ENCODE measurements around the gene TMEM52B.

TMEM52B gene

DNA sequence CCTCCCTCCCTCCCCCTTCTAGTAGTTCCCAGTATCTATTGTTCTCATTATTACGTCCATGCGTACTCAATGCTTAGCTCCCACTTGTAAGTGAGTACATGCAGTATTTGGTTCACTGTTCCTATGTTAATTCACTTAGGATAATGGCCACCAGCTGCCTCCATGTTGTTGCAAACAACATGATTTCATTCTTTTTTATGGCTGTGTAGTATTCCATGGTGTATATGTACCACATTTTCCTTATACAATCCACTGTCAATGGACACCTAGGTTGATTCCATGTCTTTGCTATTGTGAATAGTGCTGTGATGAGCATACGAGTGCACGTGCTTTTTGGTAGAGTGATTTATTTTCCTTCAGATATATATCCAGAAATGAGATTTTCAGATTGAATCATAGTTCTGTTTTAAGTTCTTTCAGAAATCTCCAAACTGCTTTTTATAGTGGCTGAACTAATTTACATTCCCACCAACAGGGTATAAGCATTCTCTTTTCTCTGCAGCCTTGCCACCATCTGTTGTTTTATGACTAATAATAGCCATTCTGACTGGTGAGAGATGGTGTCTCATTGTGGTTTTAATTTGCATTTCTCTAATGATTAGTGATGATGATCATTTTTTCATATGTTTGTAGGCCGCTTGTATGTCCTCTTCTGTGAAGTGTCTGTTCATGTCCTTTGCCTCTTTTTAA is 31.0 kb upstream of the TMEM52B start:
- FAIRE-seq (peak; percentile 80), DNase-seq (ENCODE audit: insufficient read length, low spot score) (no peak)
- TF ChIP-seq SPI1 (IDR thresholded peaks at IDR 0.05; ENCODE audit: low read depth, low read length) = no peak
- no peak for TF ChIP-seq POU2F2 (IDR thresholded peaks at IDR 0.05; ENCODE audit: low read depth, low read length)
- TF ChIP-seq POLR2A (IDR thresholded peaks at IDR 0.05; ENCODE audit: low read depth, low read length) = no peak
- no peak for TF ChIP-seq POLR2AphosphoS5 (IDR thresholded peaks at IDR 0.05; ENCODE audit: low read depth, low read length)
- TF ChIP-seq TAF1 (IDR thresholded peaks at IDR 0.05; ENCODE audit: low read depth, low read length) = no peak

DNA sequence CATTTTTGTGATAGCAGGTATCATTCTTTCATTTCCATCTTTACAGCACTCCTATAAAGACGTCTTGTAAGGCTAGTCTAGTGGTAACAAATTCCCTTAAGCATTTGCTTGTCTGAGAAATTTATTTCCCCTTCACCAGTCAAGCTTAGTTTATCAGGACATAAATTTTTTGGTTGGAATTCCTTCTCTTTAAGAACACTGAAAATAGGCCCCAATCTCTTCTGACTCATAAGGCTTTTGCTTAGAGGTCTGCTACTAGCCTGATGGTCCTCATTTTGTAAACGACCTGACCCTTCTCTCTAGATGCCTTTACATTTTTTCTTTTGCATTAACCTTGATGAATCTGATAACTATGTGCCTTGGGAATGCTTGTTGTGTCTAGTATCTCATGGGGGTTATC is 27.2 kb upstream of the TMEM52B start:
- no peak for TF ChIP-seq POU2F2 (IDR thresholded peaks at IDR 0.05; ENCODE audit: low read depth, low read length)
- TF ChIP-seq POLR2A (IDR thresholded peaks at IDR 0.05; ENCODE audit: low read depth, low read length) = no peak
- TF ChIP-seq PAX5 (IDR thresholded peaks at IDR 0.05; ENCODE audit: insufficient read depth, low read length, severe bottlenecking) = no peak
- TF ChIP-seq POLR2AphosphoS5 (IDR thresholded peaks at IDR 0.05; ENCODE audit: low read depth, low read length) = no peak
- TF ChIP-seq SPI1 (IDR thresholded peaks at IDR 0.05; ENCODE audit: low read depth, low read length) = no peak
- TF ChIP-seq TAF1 (IDR thresholded peaks at IDR 0.05; ENCODE audit: low read depth, low read length) = no peak
- FAIRE-seq (no peak), DNase-seq (ENCODE audit: insufficient read length, low spot score) (no peak)

- FAIRE-seq = peak; percentile 87
- DNase-seq (ENCODE audit: insufficient read length, low spot score) = peak; percentile 37
- TF ChIP-seq SPI1 (IDR thresholded peaks at IDR 0.05; ENCODE audit: low read depth, low read length) (no peak), POU2F2 (IDR thresholded peaks at IDR 0.05; ENCODE audit: low read depth, low read length) (no peak), POLR2A (IDR thresholded peaks at IDR 0.05; ENCODE audit: low read depth, low read length) (no peak), TAF1 (IDR thresholded peaks at IDR 0.05; ENCODE audit: low read depth, low read length) (no peak)
Measured at GRCh38 chr12:10153271-10154144, 25.3 kb upstream of the TMEM52B start.

- TF ChIP-seq PAX5 (IDR thresholded peaks at IDR 0.05; ENCODE audit: insufficient read depth, low read length, severe bottlenecking) = no peak
- TF ChIP-seq POLR2AphosphoS5 (IDR thresholded peaks at IDR 0.05; ENCODE audit: low read depth, low read length) = no peak
- TF ChIP-seq POLR2A (IDR thresholded peaks at IDR 0.05; ENCODE audit: low read depth, low read length) = no peak
- TF ChIP-seq POU2F2 (IDR thresholded peaks at IDR 0.05; ENCODE audit: low read depth, low read length) = no peak
- FAIRE-seq (no peak), DNase-seq (ENCODE audit: insufficient read length, low spot score) (no peak)
Measured at GRCh38 chr12:10154145-10154496, 24.7 kb upstream of the TMEM52B start.

DNA sequence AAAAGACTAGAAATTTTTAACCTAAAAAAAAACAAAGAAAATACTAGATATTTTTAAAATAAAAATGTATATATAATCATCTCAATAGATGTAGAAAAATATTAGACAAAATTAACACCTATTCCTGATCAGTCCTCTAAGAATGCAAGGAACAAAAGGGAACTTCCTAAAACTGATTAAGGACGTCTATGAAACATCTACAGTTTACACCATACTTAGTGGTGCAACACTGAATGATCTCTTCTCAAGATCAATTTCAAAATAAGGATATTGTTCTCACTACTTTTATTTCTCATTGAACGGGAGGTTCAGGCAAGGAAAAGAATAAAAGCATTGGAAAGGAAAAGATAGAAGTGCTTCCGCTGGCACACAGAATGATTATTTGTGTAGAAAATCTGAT is 22.9 kb upstream of the TMEM52B start:
- TF ChIP-seq PAX5 (IDR thresholded peaks at IDR 0.05; ENCODE audit: insufficient read depth, low read length, severe bottlenecking) (no peak), SPI1 (IDR thresholded peaks at IDR 0.05; ENCODE audit: low read depth, low read length) (no peak), POU2F2 (IDR thresholded peaks at IDR 0.05; ENCODE audit: low read depth, low read length) (no peak), POLR2A (IDR thresholded peaks at IDR 0.05; ENCODE audit: low read depth, low read length) (no peak), POLR2AphosphoS5 (IDR thresholded peaks at IDR 0.05; ENCODE audit: low read depth, low read length) (no peak), TAF1 (IDR thresholded peaks at IDR 0.05; ENCODE audit: low read depth, low read length) (no peak)
- FAIRE-seq = no peak
- DNase-seq (ENCODE audit: insufficient read length, low spot score) = no peak

DNA sequence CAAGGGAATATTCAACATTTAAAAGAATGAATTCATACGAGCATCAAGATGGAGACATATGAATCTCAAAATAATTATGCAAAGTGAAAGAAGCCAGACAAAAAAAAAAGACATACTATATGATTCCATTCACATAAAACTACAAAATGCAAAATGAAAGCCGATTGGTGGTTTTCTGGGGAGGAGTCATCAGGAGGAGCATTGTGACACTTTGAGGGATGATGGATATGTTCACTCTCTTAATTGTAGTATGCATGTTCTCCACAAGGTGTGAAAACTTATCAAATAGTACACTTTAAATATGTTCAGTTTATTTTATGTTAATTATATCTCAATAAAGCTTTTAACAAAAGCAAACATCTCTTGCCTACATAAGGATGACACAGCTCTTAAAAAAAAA is 20.4 kb upstream of the TMEM52B start:
- no peak for FAIRE-seq
- TF ChIP-seq PAX5 (IDR thresholded peaks at IDR 0.05; ENCODE audit: insufficient read depth, low read length, severe bottlenecking) = no peak
- TF ChIP-seq POLR2A (IDR thresholded peaks at IDR 0.05; ENCODE audit: low read depth, low read length) = no peak
- TF ChIP-seq SPI1 (IDR thresholded peaks at IDR 0.05; ENCODE audit: low read depth, low read length) = no peak
- no peak for TF ChIP-seq TAF1 (IDR thresholded peaks at IDR 0.05; ENCODE audit: low read depth, low read length)
- no peak for TF ChIP-seq POLR2AphosphoS5 (IDR thresholded peaks at IDR 0.05; ENCODE audit: low read depth, low read length)
- no peak for TF ChIP-seq POU2F2 (IDR thresholded peaks at IDR 0.05; ENCODE audit: low read depth, low read length)
- no peak for DNase-seq (ENCODE audit: insufficient read length, low spot score)

- FAIRE-seq (no peak), DNase-seq (ENCODE audit: insufficient read length, low spot score) (no peak)
- no peak for TF ChIP-seq SPI1 (IDR thresholded peaks at IDR 0.05; ENCODE audit: low read depth, low read length)
- TF ChIP-seq POU2F2 (IDR thresholded peaks at IDR 0.05; ENCODE audit: low read depth, low read length) = no peak
- no peak for TF ChIP-seq PAX5 (IDR thresholded peaks at IDR 0.05; ENCODE audit: insufficient read depth, low read length, severe bottlenecking)
- TF ChIP-seq TAF1 (IDR thresholded peaks at IDR 0.05; ENCODE audit: low read depth, low read length) = no peak
- TF ChIP-seq POLR2AphosphoS5 (IDR thresholded peaks at IDR 0.05; ENCODE audit: low read depth, low read length) = no peak
- TF ChIP-seq POLR2A (IDR thresholded peaks at IDR 0.05; ENCODE audit: low read depth, low read length) = no peak
Measured at GRCh38 chr12:10159280-10159679, 19.6 kb upstream of the TMEM52B start.

DNA sequence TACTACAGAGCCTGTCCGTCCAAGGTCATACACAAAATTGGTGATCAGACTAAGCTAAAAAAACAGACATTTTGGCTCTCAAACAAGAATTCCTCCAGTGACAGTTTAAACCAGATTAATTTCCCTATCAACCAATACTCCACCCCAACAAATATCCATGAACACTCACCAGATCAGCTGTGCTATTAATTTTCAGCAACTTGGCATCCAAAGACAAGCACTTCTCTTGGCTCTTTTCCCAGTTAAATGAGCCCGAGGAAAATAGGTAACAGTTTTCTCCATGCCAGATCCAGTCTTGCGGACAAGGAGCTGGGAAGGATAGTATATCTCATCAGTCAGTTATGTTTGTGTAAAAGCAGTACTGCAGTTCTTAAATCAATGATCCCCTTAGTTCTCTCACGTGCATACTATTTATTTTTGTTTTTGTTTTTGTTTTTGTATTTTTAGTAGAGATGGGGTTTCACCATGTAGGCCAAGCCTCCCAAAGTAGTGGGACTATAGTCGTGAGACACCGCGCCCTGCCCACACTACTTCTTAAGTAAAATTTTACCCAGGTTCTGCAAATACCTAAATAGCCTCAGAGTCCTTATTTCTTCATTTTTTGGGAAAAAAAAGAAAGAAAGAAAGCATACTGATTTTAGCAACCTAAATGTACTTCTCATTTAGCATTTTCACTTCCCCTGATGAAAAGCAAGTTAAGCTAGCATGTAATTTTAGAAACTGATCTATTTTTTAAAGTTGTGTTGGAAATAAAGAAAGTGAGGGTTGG is 18.0 kb upstream of the TMEM52B start:
- no peak for FAIRE-seq
- no peak for TF ChIP-seq POU2F2 (IDR thresholded peaks at IDR 0.05; ENCODE audit: low read depth, low read length)
- no peak for TF ChIP-seq POLR2AphosphoS5 (IDR thresholded peaks at IDR 0.05; ENCODE audit: low read depth, low read length)
- no peak for TF ChIP-seq PAX5 (IDR thresholded peaks at IDR 0.05; ENCODE audit: insufficient read depth, low read length, severe bottlenecking)
- TF ChIP-seq TAF1 (IDR thresholded peaks at IDR 0.05; ENCODE audit: low read depth, low read length) = no peak
- no peak for TF ChIP-seq POLR2A (IDR thresholded peaks at IDR 0.05; ENCODE audit: low read depth, low read length)
- peak; percentile 23; the same call in 1 of the 2 replicates for TF ChIP-seq SPI1 (IDR thresholded peaks at IDR 0.05; ENCODE audit: low read depth, low read length)
- DNase-seq (ENCODE audit: insufficient read length, low spot score) = no peak

- DNase-seq (ENCODE audit: insufficient read length, low spot score) (no peak), FAIRE-seq (no peak)
- TF ChIP-seq SPI1 (IDR thresholded peaks at IDR 0.05; ENCODE audit: low read depth, low read length) (peak; percentile 60; the same call in 1 of the 2 replicates), POU2F2 (IDR thresholded peaks at IDR 0.05; ENCODE audit: low read depth, low read length) (no peak)
Measured at GRCh38 chr12:10163084-10163483, 15.7 kb upstream of the TMEM52B start.
